ENCODE results near the gene OGDH.

Gene OGDH

DNA sequence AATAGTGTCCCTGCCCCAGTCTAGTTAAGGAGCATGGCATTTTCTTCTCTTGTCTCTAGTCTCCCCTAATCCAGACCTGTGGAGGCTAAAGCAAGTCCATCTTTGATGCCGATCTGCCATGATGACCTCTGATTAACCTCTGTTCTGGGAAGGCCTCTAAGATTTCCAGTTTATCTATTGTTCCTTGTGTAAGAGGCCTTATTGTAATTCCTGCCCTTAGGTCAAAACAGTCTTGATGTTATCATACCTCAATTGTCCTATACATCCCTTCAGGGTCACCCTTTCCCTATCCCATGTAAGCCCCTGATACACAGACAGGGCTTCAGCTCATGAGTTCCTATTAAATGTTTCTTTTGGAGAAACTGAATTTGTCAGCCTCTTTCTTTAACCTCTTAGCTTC lies 137.3 kb downstream of the OGDH start:
- no peak for DNase-seq

DNA sequence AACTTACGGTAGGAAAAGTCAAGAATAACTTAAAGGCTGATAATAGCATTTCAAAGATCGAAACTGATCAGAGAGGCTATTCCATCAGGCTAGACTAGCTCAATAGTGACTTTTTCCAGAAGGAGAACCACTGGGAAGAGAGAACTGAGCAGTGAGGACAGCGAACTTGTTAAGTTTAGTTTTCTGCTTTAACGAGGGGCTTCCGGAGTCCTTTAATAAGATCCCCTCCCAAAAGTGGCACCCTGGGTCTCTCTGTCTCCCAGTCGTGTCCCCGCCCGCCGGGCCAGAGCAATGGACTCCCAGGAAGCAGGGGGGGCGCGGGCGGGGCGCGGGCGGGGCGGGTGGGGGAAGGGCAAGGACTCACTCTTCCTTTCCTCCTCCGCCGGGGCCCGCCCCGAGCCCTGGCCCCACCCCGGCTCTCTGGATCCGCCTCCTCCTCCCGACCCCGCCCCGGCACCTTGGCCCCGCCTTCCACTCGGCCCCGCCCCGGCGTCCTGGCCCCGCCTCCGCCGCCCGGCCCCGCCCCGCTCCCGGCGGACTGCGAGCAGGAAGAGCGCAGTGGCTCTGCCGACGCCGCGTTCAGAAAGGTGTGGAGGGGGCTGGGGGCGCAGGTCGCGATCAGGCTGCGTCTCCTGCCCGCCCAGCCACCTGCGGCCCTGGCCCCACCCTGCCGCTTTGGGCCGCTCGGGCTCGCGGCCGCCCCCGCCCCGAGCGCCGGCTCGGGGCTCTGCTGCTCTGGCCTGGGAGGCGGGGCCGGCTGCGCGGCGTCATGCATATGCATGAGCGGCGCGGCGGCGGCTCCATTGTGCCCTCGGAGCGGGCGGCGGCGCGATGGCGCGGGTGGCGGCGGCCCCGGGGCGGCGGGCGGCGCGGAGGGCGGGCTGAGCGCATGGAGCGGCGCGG lies 141.9 kb downstream of the OGDH start, which contains the start of gene ZMIZ2:
Gene ZMIZ2 (plus strand): TSS at position 803 of the 903 bp plus-strand sequence. CDS start 7,403 bp downstream, outside the sequence.
- peak; percentile 92 for DNase-seq

DNA sequence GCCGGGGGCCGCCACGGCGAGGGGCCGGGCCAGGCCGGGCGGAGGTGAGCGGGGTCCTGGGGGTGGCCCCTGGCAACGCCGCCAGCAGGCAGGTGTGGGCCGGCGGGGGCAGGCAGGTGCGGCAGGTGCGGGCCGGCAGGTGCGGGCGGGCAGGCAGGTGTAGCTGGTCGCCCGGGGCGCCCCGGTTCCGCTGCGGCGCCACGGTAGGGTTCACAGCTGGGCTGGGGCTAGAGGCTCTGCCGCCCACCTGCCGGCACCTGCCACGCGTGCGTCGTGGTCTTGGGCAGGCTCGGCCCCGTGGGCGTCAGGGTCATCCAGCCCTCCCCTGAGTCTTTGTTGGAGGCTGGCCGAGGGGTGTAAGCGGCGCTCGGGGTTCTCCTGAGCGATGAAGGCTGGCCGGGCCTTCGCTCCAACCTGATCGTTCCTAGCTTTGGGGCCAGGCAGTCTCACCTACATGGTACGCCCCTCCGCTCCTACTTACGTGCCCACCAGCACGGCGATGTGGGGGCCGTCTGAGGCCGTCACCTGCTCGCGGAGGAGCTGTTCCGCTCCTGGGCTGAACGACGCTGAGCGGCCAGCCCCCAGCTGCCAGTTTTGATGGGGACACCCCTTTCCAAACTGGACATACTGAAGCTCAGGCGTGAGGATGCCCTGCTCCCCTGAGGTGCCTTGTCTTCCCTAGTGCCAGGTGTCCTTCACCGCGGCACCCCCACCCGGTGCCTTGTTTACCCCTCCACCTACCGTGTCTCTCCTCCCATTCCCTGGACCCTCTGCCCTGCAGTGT lies 142.7 kb downstream of the OGDH start:
- no peak for DNase-seq

DNA sequence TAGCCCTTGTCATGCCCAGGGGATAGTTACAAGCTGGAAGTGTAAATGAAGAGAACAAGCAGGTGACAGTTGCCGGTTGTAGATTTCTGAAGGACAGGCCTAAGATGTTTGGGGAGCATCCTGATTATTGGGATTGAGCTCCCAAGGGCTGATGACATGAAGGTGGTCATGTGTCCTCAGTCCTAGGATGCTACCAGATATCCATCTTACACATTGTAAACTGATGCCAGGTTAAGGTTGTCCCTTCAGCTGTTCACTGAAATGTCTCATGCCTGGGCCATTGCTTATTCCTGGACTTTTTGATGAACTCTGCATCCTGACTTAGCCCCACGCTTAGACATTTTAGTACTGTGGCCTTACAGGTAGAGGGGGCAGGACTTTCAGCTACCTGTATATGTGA lies 143.6 kb downstream of the OGDH start:
- no peak for DNase-seq

DNA sequence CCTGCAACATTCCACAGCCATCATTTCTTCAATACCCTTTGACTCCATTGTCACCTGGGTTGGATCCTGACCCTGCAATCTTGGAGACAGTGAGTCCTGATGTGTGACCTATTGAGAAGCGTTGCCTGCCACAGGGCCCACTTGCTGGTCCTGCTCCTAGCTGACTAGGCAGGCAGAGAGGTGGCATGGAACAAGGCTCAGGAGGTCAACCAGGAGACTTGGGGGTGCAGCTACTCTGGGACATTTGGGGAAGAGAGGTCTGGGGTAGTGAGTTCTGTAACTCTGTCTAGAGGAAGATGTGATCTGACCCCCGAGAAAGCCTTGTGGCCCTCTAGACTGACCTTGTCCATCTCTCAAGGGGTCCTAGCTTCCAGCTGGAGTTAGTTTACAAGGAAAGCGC lies 144.0 kb downstream of the OGDH start:
- DNase-seq, result no peak

DNA sequence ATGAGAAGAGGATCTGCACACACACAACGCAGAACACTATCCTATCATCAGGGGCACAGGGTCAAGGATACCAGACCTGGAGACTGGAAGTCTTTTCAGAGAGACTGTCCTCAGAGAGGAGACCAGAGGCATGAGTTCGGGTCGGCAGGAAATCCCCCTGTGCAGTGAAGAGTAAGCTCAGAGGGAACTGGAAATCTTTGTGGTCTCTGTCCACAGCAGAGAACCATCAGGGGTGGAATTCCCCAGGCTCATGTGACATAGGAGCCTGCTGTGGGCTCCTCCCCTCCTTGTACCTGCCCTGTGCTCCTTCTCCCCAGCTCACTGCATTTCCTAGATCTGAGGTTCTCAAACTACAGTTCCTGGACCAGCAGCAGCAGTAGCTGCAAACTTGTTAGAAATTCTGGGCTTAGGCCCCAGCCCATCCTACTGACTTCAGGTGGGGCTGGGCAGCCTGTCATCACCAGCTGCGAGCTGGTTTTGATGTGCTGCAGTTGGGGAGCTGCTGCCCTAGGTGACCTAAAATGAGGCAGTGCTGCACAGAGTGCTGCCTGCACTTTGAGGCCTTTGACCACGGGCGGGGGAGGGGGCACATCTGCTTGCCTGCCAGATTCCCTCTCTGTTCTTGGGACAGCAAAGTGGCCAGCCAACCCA lies 144.6 kb downstream of the OGDH start:
- peak; percentile 37 for DNase-seq

DNA sequence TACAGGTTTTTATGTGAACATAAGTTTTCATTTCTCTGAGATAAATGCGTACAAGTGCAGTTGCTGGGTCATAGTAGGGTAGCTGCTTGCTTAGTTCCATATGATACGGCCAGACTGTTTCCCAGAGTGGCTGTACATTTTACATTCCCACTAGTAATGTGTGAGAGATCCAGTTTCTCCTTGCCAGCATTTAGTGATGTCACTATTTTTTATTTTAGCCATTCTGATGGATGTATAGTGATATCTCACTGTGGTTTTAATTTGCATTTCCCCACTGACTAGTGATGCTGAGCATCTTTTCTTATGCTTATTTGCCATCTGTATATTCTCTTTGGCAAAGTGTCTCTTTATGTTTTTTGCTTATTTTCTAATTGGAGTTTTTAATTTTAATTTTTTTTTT lies 146.4 kb downstream of the OGDH start:
- no peak for DNase-seq

DNA sequence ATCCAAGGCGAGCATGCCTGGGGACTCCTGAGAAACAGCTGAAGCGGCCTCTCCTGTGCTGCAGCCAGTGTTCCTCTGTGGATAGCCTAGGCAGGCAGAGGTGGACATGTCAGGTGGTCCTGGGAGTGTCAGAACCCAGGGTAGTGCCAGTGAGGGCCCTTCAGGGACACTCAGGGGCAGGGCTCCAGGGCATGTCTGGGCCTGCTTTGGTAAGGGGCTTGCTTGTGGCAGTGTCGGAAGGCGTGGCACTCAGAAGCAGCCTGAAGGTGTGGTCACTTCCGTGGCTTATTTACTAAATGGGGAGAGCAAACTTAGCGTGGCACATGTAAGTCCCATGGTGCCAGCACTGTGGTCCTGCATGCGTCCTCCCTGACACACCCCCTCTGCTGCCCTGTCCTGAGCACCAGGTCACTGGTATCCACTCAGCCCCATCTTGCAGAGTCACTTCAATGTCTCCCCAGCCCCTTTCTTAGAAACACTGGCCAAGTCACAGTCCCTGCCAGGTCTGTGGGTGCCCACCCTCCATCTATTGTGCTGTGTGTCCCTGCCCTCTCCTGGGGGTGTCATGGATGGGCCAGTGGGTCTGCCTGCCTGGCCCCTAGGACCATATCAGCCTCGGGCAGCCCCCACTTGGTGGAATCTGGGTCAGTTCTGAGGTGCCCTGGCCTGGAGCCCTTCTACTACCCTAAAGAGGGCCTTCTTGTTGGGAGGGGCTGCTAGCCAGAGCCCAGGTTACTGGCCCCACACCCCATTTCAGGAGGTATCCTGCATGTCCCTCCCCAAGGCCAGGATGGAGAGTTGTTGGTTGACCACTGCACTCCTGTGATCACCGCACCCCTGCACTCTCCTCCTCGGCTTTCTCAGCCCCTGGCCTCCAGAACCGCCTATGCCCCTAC lies 148.6 kb downstream of the OGDH start:
- no peak for DNase-seq

DNA sequence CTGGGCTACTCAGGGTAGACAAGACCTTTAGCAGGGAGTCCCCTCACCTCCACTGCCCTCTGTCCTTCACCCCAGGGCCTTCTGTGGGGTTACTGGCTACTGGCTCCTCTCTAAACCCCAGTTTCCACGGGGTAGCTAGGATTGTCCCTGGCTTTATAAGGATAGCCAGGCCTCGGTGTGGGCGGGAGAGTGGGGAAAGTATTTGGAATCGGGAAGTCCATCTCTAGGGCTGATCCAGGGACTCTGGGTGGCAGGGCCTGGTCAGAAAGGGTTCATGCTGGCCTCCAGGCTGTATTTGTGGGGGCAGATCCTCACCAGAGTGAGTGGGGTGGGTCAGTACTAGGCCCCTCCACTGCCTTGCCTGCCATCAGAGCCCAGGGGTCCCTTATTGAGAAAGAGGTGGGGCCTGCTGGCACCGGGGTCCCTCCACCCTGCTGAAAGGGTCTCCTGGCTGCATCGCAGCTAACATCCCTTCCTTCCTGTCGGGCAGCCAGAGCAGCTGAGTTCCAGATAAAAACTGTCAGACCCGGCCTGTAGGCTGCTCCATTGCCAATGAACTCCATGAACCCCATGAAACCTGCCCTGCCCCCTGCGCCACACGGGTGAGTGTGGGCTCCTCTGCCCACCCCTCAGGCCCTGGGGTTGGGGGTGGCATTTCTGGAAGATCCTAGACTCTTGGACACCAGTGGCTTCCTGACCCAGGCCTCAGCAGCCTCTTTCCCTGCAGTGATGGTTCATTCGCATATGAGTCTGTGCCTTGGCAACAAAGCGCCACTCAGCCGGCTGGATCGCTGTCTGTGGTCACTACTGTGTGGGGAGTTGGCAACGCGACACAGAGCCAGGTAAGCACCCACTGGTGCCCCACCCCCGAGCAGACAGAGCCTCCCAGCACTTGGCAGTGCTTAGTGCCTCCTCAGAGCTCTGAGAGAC lies 149.5 kb downstream of the OGDH start:
- DNase-seq, result no peak

DNA sequence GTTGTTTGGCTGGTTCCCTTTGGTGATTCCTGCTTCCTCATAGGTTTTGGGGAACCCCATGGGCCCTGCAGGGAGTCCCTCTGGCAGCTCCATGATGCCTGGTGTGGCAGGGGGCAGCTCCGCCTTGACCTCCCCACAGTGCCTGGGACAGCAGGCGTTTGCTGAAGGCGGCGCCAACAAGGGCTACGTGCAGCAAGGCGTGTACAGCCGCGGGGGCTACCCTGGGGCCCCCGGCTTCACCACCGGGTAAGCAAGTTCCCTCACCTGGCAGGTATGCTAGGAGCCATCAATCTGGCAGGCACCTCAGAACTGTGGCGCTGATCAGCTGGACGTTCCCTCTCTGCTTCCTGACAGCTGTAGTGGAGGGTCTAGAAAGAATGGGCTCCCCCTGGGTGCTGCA lies 150.5 kb downstream of the OGDH start:
- DNase-seq, result no peak

DNA sequence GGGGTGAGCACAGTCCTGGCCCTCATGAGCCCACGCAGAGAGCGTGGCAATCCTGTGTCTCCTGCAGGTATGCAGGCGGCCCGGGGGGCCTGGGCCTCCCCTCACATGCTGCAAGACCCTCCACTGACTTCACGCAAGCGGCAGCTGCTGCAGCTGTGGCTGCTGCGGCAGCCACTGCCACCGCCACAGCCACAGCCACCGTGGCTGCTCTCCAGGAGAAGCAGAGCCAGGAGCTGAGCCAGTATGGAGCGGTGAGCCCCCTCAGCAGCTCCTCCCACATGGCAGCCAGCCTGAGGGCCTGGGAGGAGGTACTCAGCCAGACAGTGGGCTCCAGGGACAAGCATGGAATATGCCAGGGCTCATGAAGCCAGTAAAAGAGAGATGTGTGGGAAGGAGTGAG lies 150.9 kb downstream of the OGDH start:
- no peak for DNase-seq

DNA sequence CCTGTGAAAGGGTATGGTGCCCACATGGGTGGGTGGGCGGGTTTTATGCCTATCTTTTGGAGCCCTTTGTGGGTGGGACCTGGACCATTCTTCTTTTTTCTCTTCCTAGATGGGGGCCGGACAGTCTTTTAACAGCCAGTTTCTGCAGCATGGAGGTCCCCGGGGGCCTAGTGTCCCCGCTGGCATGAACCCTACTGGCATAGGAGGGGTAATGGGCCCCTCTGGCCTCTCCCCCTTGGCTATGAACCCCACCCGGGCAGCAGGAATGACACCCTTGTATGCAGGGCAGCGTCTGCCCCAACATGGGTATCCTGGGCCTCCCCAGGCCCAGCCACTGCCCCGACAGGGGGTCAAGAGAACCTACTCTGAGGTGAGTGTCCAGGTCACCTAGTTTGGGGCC lies 151.3 kb downstream of the OGDH start:
- DNase-seq, result no peak
